Mesenchymal stem cell (in vitro differentiated cells and primary cell): ENCODE results near the gene MEOX1.
"Not testable (repeated sequence)": the region's sequence is repeated elsewhere in the genome, so short reads cannot be mapped to it uniquely, and the experiment has no call there.

ENCODE experiments used
- DNase-seq: peaks from one replicate; pipeline ENCODE4 v3.0.0-alpha.2; 2013
- H2AFZ ChIP-seq: one replicate; pipeline ENCODE4 v1.6.1; 2013; ENCODE audit warnings: low read depth, mild to moderate bottlenecking, control low read depth, inconsistent platforms, low read length, moderate library complexity
- H2AK5ac ChIP-seq: 2 replicates; pipeline ENCODE4 v1.6.1; 2013; ENCODE audit warnings: low read length, moderate library complexity, mild to moderate bottlenecking, inconsistent platforms; ENCODE audit not compliant: severe bottlenecking
- H2BK120ac ChIP-seq: one replicate; pipeline ENCODE4 v1.6.1; 2013; ENCODE audit warnings: low read depth, mild to moderate bottlenecking, inconsistent platforms, low read length, moderate library complexity
- H2BK12ac ChIP-seq, 2 experiments: one replicate each; pipeline ENCODE4 v1.6.1; 2013; ENCODE audit warnings: inconsistent platforms in 2 of 2, low read length in 2 of 2, mild to moderate bottlenecking in 2 of 2, moderate library complexity in 2 of 2, control low read depth in 1 of 2
- H2BK15ac ChIP-seq: one replicate; pipeline ENCODE4 v1.6.1; 2013; ENCODE audit warnings: mild to moderate bottlenecking, low read depth, inconsistent platforms; ENCODE audit not compliant: poor library complexity, severe bottlenecking
- H2BK5ac ChIP-seq: 2 replicates; pipeline ENCODE4 v1.6.1; 2013; ENCODE audit warnings: low read depth, mild to moderate bottlenecking, low read length, control low read depth, inconsistent platforms; ENCODE audit not compliant: poor library complexity, severe bottlenecking
- H3K14ac ChIP-seq, 2 experiments: one replicate each; pipeline ENCODE4 v1.6.1; 2013; ENCODE audit warnings: inconsistent platforms in 2 of 2, low read length in 2 of 2, control low read depth in 1 of 2, mild to moderate bottlenecking in 1 of 2, moderate library complexity in 1 of 2
- H3K18ac ChIP-seq, 2 experiments: one replicate each; pipeline ENCODE4 v1.6.1; 2013; ENCODE audit warnings: inconsistent platforms in 2 of 2, low read length in 2 of 2, control low read depth in 1 of 2, low read depth in 1 of 2, mild to moderate bottlenecking in 1 of 2
- H3K23ac ChIP-seq, 2 experiments: one replicate each; pipeline ENCODE4 v1.6.1; 2013; ENCODE audit warnings: inconsistent platforms in 2 of 2, low read length in 2 of 2, mild to moderate bottlenecking in 2 of 2, moderate library complexity in 2 of 2, control low read depth in 1 of 2
- H3K27ac ChIP-seq: 2 replicates; pipeline ENCODE4 v1.5.1; 2013; ENCODE audit warnings: mild to moderate bottlenecking, moderate library complexity, low read length, control low read depth, inconsistent platforms; ENCODE audit not compliant: poor library complexity, severe bottlenecking
- H3K27me3 ChIP-seq, 2 experiments: 2 replicates each; pipeline versions ENCODE4 v1.6.1 to v1.7.0; 2013; ENCODE audit warnings: low read length in 2 of 2, mild to moderate bottlenecking in 2 of 2, moderate library complexity in 2 of 2, control low read depth in 1 of 2, inconsistent platforms in 1 of 2; ENCODE audit not compliant: control insufficient read depth in 1 of 2, insufficient read depth in 1 of 2
- H3K36me3 ChIP-seq, 2 experiments: 2 replicates each; pipeline versions ENCODE4 v1.6.1 to v1.7.0; 2013; ENCODE audit warnings: low read length in 2 of 2, control low read depth in 1 of 2, inconsistent platforms in 1 of 2, low read depth in 1 of 2, mild to moderate bottlenecking in 1 of 2; ENCODE audit not compliant: insufficient read depth in 2 of 2, control insufficient read depth in 1 of 2
- H3K4ac ChIP-seq, 2 experiments: one replicate each; pipeline ENCODE4 v1.6.1; 2013; ENCODE audit warnings: inconsistent platforms in 2 of 2, low read length in 2 of 2, mild to moderate bottlenecking in 2 of 2, moderate library complexity in 2 of 2, control low read depth in 1 of 2, low read depth in 1 of 2
- H3K4me1 ChIP-seq: 2 replicates; pipeline ENCODE4 v1.6.1; 2013; ENCODE audit warnings: low read depth, low read length, control low read depth; ENCODE audit not compliant: control insufficient read depth, insufficient read depth
- H3K4me2 ChIP-seq: 2 replicates; pipeline ENCODE4 v1.6.1; 2013; ENCODE audit warnings: low read length, mild to moderate bottlenecking, inconsistent platforms; ENCODE audit not compliant: poor library complexity, severe bottlenecking
- H3K4me3 ChIP-seq, 2 experiments: 2 replicates each; pipeline versions ENCODE4 v1.5.1 to v1.7.0; 2013; ENCODE audit warnings: low read length in 2 of 2, mild to moderate bottlenecking in 2 of 2, control low read depth in 1 of 2, low read depth in 1 of 2; ENCODE audit not compliant: insufficient read depth in 1 of 2
- H3K79me1 ChIP-seq: replicated peaks from 2 replicates; pipeline ENCODE4 v1.6.1; 2013; ENCODE audit warnings: mild to moderate bottlenecking, control low read depth, low read length, inconsistent platforms; ENCODE audit not compliant: poor library complexity, severe bottlenecking
- H3K9ac ChIP-seq: 2 replicates; pipeline ENCODE4 v1.7.0; 2013; ENCODE audit warnings: mild to moderate bottlenecking, low read length, moderate library complexity
- H3K9me3 ChIP-seq: 2 replicates; pipeline ENCODE4 v1.7.0; 2013; ENCODE audit warnings: mild to moderate bottlenecking, low read length; ENCODE audit not compliant: control insufficient read depth
- H4K8ac ChIP-seq: one replicate; pipeline ENCODE4 v1.6.1; 2013; ENCODE audit warnings: inconsistent platforms, mild to moderate bottlenecking, low read length, moderate library complexity
- H4K91ac ChIP-seq: one replicate; pipeline ENCODE4 v1.6.1; 2013; ENCODE audit warnings: mild to moderate bottlenecking, low read length, inconsistent platforms
- WGBS: methylation state at CpG from one replicate; pipeline ENCODE4 v1.1.7; 2013; ENCODE audit warnings: mixed read lengths; 5-methylcytosine and 5-hydroxymethylcytosine counted together

MEOX1 gene

GRCh38 chr17:43689814-43690213 is 28.1 kb upstream of the MEOX1 start:
- H3K4me1 ChIP-seq, result no peaks in the 10 kb centered on the region
- H3K9ac ChIP-seq, result no peak overlapping the region
- no peaks in the 10 kb centered on the region for H3K79me1 ChIP-seq
- no peak overlapping the region for H2BK12ac ChIP-seq
- H4K91ac ChIP-seq, result no peak overlapping the region
- no peak overlapping the region for H3K4ac ChIP-seq
- no peak overlapping the region for H2AFZ ChIP-seq
- H2AK5ac ChIP-seq, result no peak overlapping the region
- DNase-seq, result no peak
- no peak overlapping the region for H3K18ac ChIP-seq
- H3K27me3 ChIP-seq, result peaks cover 52 to 53% of the 10 kb centered on the region in 2 experiments
- H3K36me3 ChIP-seq, result no peaks in the 10 kb centered on the region
- H3K4me2 ChIP-seq, result no peak overlapping the region
- no peak overlapping the region for H2BK15ac ChIP-seq
- H3K4me3 ChIP-seq, result no peak overlapping the region
- WGBS, result 80% methylated on average over 6 of the region's 6 CpGs
- H2BK120ac ChIP-seq, result no peak overlapping the region
- H2BK5ac ChIP-seq, result no peak overlapping the region
- no peak overlapping the region for H3K27ac ChIP-seq
- H3K14ac ChIP-seq, result no peak overlapping the region
- no peaks in the 10 kb centered on the region for H3K9me3 ChIP-seq
- no peak overlapping the region for H4K8ac ChIP-seq
- H3K23ac ChIP-seq, result no peak overlapping the region

GRCh38 chr17:43689131-43689530 is 27.4 kb upstream of the MEOX1 start:
- no peak overlapping the region for H2BK15ac ChIP-seq
- H3K18ac ChIP-seq, result no peak overlapping the region
- no peak overlapping the region for H4K91ac ChIP-seq
- no peak overlapping the region for H3K4me3 ChIP-seq
- H3K14ac ChIP-seq, result no peak overlapping the region
- no peak overlapping the region for H3K27ac ChIP-seq
- no peaks in the 10 kb centered on the region for H3K9me3 ChIP-seq
- H3K27me3 ChIP-seq, result peaks cover 57 to 58% of the 10 kb centered on the region in 2 experiments
- H2AFZ ChIP-seq, result no peak overlapping the region
- no peak for DNase-seq
- no peak overlapping the region for H3K4ac ChIP-seq
- H3K23ac ChIP-seq, result no peak overlapping the region
- WGBS, result no CpG with 5 or more reads among the region's 3 CpGs
- no peak overlapping the region for H2BK5ac ChIP-seq
- no peak overlapping the region for H4K8ac ChIP-seq
- H3K4me1 ChIP-seq, result no peaks in the 10 kb centered on the region
- no peak overlapping the region for H3K9ac ChIP-seq
- no peaks in the 10 kb centered on the region for H3K79me1 ChIP-seq
- no peak overlapping the region for H2BK120ac ChIP-seq
- H3K36me3 ChIP-seq, result no peaks in the 10 kb centered on the region
- no peak overlapping the region for H2BK12ac ChIP-seq
- H2AK5ac ChIP-seq, result no peak overlapping the region
- no peak overlapping the region for H3K4me2 ChIP-seq

GRCh38 chr17:43686957-43687356 is 25.2 kb upstream of the MEOX1 start:
- H2AFZ ChIP-seq, H3K4me3 ChIP-seq: not testable (repeated sequence)
- WGBS, result 95% methylated on average over 9 of the region's 9 CpGs

DNA sequence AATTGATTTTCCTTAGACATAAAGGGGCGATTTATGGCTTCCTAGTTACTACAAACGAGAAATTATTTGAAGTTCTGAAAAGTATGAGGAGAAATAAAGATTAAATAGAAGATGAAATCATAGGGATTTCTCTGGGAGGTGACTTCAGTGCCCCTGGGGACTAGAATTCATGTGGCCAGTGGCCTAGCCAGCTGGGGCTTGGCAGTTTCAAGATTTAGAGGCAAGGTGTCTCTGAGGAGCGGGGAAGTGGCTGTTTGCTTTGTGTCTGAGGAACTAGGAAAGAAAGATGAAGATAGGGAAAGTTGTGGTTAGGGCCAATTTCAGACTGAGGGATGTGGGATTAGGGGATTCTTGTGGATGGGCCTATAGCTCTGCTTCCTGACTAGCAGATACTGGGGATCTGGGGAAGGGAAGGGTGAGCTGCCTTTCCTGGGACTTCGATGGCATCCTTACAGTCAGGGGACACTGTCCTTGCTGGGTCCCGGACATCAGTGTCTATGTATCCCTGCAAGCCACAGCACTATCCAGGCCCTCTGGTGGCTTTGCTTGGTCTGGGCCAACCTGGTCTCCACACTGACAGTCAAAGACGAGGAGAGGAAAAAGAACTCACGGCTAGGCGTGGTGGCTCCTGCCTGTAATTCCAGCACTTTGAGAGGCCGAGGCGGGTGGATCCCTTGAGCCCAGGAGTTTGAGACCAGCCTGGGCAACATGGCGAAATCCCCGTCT is 22.4 kb upstream of the MEOX1 start:
- Histone ChIP-seq H3K23ac (no peak overlapping the region), H2AFZ (no peak overlapping the region), H3K4me1 (peaks cover 16% of the 10 kb centered on the region), H3K36me3 (no peaks in the 10 kb centered on the region), H4K91ac (no peak overlapping the region), H3K4me2 (no peak overlapping the region), H2BK12ac (no peak overlapping the region), H3K27me3 (peaks cover 40 to 50% of the 10 kb centered on the region in 2 experiments), H3K18ac (no peak overlapping the region), H3K9me3 (no peaks in the 10 kb centered on the region), H2BK120ac (no peak overlapping the region), H3K79me1 (no peaks in the 10 kb centered on the region), H3K4me3 (no peak overlapping the region), H2AK5ac (no peak overlapping the region), H3K14ac (no peak overlapping the region), H2BK15ac (no peak overlapping the region), H2BK5ac (no peak overlapping the region), H3K9ac (no peak overlapping the region), H4K8ac (no peak overlapping the region), H3K27ac (no peak overlapping the region), H3K4ac (no peak overlapping the region)
- DNase-seq, result no peak
- WGBS, result 90% methylated on average over 12 of the region's 12 CpGs

More at GRCh38 chr17:43686957-43687356, 25.2 kb upstream of the MEOX1 start:
- H3K27ac ChIP-seq, DNase-seq, H2BK15ac ChIP-seq, H2AK5ac ChIP-seq, H2BK120ac ChIP-seq, H4K91ac ChIP-seq, H3K14ac ChIP-seq, H3K4ac ChIP-seq, H3K4me1 ChIP-seq, H2BK5ac ChIP-seq, H4K8ac ChIP-seq, H3K18ac ChIP-seq, H3K9ac ChIP-seq, H3K23ac ChIP-seq, H3K79me1 ChIP-seq, H3K4me2 ChIP-seq, H3K36me3 ChIP-seq, H2BK12ac ChIP-seq, H3K9me3 ChIP-seq: not testable (repeated sequence)
- peaks cover 60 to 62% of the 10 kb centered on the region in 2 experiments for H3K27me3 ChIP-seq
